HG02870 (cell line): ENCODE measurements around the gene CEP104.

Experiments
- ATAC-seq: cut with Tn5 transposase; IDR thresholded peaks from one replicate; pipeline ENCODE4 v1.9.1; 2021; ENCODE audit warnings: mild to moderate bottlenecking, moderate library complexity; ENCODE audit not compliant: unreplicated experiment

The CEP104 gene

GRCh38 chr1:3767328-3767925, 89.6 kb downstream of the CEP104 start:
- no peak for ATAC-seq

GRCh38 chr1:3763351-3764125, 93.5 kb downstream of the CEP104 start:
- no peak for ATAC-seq

- ATAC-seq, result no peak
These were observed 94.2 kb downstream of the CEP104 start for GRCh38 chr1:3762873-3763228.

- no peak for ATAC-seq
These were observed 94.7 kb downstream of the CEP104 start for GRCh38 chr1:3762151-3762872.
